GM18867 (cell line): ENCODE results near the gene WWOX.
A peak's percentile ranks its signal among the peaks of the same experiment; 100 is the strongest.

Experiments used
- ATAC-seq: cut with Tn5 transposase; IDR thresholded peaks from one replicate; pipeline ENCODE4 v1.9.1; 2021; ENCODE audit warnings: mild to moderate bottlenecking, moderate library complexity; ENCODE audit not compliant: unreplicated experiment

The WWOX gene

GRCh38 chr16:78778101-78779004 is 678.9 kb downstream of the WWOX start:
- no peak for ATAC-seq

- ATAC-seq: no peak
Measured at GRCh38 chr16:78780808-78781207, 681.4 kb downstream of the WWOX start.

GRCh38 chr16:78782572-78782971 is 683.1 kb downstream of the WWOX start:
- ATAC-seq: no peak

GRCh38 chr16:78783570-78784079 is 684.2 kb downstream of the WWOX start:
- no peak for ATAC-seq

GRCh38 chr16:78784771-78785170 is 685.3 kb downstream of the WWOX start:
- no peak for ATAC-seq

- no peak for ATAC-seq
Measured at GRCh38 chr16:78785218-78785617, 685.8 kb downstream of the WWOX start.

- ATAC-seq: no peak
Measured at GRCh38 chr16:78786635-78787034, 687.2 kb downstream of the WWOX start.

- no peak for ATAC-seq
Measured at GRCh38 chr16:78788276-78788675, 688.8 kb downstream of the WWOX start.

- no peak for ATAC-seq
Measured at GRCh38 chr16:78788696-78789095, 689.2 kb downstream of the WWOX start.

GRCh38 chr16:78789561-78789960 is 690.1 kb downstream of the WWOX start:
- ATAC-seq: no peak

GRCh38 chr16:78791011-78791410 is 691.6 kb downstream of the WWOX start:
- no peak for ATAC-seq

- no peak for ATAC-seq
Measured at GRCh38 chr16:78791926-78792325, 692.5 kb downstream of the WWOX start.

- ATAC-seq: no peak
Measured at GRCh38 chr16:78792952-78793351, 693.5 kb downstream of the WWOX start.

GRCh38 chr16:78794581-78795250 is 695.3 kb downstream of the WWOX start:
- ATAC-seq: no peak

GRCh38 chr16:78795433-78795832 is 696.0 kb downstream of the WWOX start:
- no peak for ATAC-seq

- ATAC-seq: peak; percentile 55
Measured at GRCh38 chr16:78796221-78796866, 696.9 kb downstream of the WWOX start.

GRCh38 chr16:78799429-78799828 is 700.0 kb downstream of the WWOX start:
- ATAC-seq: no peak

GRCh38 chr16:78800523-78800922 is 701.1 kb downstream of the WWOX start:
- no peak for ATAC-seq

GRCh38 chr16:78804058-78804735 is 704.7 kb downstream of the WWOX start:
- ATAC-seq: no peak

- no peak for ATAC-seq
Measured at GRCh38 chr16:78805556-78805955, 706.1 kb downstream of the WWOX start.

- no peak for ATAC-seq
Measured at GRCh38 chr16:78811247-78811646, 711.8 kb downstream of the WWOX start.
